ENCODE measurements around the gene POC1A.
A peak's percentile ranks its signal among the peaks of the same experiment; 100 is the strongest.

The POC1A gene

GRCh38 chr3:52154135-52155094 lies at the start of gene POC1A:
Gene POC1A (minus strand): TSS chr3:52154423. CDS start chr3:52154372, 51 bp downstream.
- peak; percentile 98 for DNase-seq (ENCODE audit: low spot score)

GRCh38 chr3:52203701-52204100 lies 49.5 kb upstream of the POC1A start:
- DNase-seq (ENCODE audit: low spot score): no peak

GRCh38 chr3:52202384-52203077 lies 48.3 kb upstream of the POC1A start:
- DNase-seq (ENCODE audit: low spot score): no peak

GRCh38 chr3:52200981-52201679 lies 46.9 kb upstream of the POC1A start:
- DNase-seq (ENCODE audit: low spot score): no peak

- DNase-seq (ENCODE audit: low spot score): no peak
These were observed 44.7 kb upstream of the POC1A start for GRCh38 chr3:52198643-52199608.

DNA sequence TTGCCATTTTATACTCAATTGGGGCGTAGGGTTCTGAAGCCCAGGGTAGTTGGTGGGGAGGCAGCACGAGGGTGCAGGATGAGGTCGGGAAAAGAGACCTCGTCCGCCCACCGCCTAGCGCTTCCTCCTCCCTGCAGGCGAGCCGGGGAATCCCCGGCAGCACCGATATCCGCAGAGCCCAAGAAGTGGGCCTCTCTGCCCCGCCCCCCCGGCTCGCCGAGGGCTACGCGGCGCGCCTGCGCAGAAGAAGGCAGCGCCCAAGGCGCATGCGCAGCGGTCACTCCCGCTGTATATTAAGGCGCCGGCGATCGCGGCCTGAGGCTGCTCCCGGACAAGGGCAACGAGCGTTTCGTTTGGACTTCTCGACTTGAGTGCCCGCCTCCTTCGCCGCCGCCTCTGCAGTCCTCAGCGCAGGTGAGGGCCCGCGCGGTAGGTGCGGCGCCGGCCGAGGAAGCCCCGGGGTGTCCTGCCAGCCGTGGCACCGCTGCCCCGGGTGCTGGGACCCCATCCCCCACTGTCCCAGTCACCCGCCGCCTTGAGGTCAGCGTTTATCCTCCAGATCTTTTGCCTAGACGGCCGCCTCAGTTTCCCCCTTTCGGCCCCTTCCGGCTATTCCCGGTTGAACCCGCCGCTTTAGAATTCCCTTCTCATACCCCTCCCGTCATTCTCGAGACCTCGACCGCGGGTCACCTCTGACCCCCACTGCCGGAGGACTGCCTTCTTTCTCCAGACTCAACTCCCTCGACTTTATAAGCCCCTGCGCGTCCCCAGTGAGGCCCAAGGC lies 43.8 kb upstream of the POC1A start, which contains the start of gene ALAS1:
ALAS1 (plus strand) TSS at position 319 of the 784 bp plus-strand sequence. CDS start 1,082 bp downstream, outside the sequence.
- DNase-seq (ENCODE audit: low spot score): peak; percentile 85

- peak; percentile 7 for DNase-seq (ENCODE audit: low spot score)
These were observed 43.2 kb upstream of the POC1A start for GRCh38 chr3:52197499-52197841.

DNA sequence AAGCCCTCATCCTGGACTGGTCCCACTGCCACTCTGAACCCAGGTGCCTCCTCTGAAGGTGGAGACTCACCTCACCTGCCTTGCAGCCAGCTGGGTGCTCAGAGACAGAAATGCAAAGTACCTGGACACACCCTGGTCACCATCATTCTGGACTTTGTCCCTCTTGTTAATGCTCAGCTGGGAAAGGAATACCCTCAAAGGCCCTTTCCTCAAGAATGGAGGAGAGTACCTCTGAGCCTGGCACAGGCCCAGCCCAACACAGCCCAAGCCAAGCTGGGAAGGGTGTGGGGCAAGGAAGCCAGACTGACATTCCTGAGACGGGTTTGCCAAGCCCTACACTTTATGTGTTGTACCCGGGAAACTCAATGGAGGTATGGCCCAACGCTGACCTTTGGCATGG lies 42.8 kb upstream of the POC1A start:
- peak; percentile 50 for DNase-seq (ENCODE audit: low spot score)

DNA sequence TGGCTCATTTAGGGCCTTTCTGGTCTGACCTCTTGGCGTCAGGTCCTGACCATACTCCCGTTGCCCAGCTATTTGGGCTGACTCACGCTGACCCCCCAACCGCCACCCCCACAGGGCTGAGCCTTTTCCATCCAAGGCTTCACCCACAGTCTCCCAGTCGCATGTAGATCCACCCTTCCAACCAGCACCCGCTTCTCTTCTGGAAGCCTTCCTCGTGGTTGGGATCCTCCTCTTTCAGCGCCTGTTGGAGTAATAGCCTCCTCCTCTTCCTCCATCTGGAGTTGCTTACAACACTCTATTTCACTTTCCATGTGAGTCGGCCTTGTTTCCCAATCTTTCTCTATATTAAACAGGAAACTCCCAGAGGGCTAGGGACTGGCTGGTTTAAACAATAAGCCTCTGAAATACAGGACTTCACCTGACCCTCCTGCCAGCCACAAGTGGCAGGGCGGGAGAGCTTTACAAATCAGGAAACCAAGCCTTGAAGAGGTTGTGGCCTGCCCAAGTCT lies 41.7 kb upstream of the POC1A start:
- no peak for DNase-seq (ENCODE audit: low spot score)

DNA sequence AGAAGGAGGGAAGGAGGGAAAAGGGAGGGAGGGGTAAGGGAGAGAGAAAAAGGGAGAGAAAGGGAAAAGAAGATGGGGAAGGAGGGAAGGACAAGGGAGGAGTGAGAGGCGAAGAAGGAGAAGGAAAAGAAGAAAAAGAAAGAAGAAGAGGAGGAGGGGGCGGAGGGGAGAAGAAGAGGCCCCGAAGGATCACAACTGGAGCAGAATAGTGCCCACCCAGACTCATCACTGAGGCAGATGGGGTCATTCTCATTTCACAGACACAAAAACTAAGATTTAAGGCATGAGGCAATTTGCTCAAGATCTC lies 41.0 kb upstream of the POC1A start:
- DNase-seq (ENCODE audit: low spot score): no peak

DNA sequence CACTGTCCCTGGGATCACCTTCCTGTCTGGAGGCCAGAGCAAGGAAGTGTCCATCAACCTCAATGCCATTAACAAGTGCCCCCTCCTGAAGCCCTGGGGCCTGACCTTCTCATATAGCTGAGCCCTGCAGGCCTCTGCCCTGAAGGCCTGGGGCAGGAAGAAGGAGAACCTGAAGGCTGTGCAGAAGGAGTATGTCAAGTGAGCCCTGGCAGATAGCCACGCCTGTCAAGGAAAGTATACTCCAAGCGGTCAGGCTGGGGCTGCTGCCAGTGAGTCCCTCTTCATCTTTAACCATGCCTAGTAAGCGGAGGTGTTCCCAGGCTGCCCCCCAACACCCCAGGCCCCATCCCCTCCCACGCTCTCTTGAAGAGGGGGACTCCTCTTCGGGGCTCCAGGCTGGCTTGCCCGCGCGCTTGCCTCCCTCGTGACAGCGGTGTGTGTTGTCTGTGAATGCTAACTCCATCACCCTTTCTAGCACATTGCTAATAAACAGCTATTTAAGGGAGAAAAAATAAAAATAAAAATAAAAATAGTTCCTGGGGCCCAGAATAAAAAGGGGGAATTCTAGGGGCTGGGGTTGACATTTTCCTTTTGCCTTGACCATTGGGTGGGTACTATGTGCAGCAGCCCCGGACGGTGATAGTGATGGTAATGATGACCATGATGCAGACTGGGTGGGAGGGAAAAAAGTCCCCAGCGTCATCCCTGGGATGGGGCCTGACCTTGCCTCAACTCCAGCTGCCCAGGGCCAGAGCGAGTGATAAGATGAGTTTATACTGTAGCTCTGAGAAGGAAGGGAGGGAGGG lies 40.5 kb upstream of the POC1A start:
- no peak for DNase-seq (ENCODE audit: low spot score)

DNA sequence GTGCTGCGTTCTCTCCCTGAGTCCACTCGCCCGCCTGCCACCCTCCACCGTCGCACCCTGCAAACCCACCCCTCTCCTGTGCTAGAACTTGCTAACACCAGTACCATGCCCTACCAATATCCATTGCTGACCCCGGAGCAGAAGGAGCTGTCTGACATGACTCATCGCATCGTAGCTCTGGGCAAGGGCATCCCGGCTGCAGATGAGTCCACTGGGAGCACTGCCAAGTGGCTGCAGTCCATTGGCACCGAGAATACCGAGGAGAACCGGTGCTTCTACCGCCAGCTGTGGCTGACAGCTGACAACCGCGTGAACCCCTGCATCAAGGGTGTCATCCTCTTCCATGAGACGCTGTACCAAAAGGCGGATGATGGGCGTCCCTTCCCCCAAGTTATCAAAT lies 38.8 kb upstream of the POC1A start:
- no peak for DNase-seq (ENCODE audit: low spot score)

- no peak for DNase-seq (ENCODE audit: low spot score)
These were observed 37.4 kb upstream of the POC1A start for GRCh38 chr3:52191663-52192062.

DNA sequence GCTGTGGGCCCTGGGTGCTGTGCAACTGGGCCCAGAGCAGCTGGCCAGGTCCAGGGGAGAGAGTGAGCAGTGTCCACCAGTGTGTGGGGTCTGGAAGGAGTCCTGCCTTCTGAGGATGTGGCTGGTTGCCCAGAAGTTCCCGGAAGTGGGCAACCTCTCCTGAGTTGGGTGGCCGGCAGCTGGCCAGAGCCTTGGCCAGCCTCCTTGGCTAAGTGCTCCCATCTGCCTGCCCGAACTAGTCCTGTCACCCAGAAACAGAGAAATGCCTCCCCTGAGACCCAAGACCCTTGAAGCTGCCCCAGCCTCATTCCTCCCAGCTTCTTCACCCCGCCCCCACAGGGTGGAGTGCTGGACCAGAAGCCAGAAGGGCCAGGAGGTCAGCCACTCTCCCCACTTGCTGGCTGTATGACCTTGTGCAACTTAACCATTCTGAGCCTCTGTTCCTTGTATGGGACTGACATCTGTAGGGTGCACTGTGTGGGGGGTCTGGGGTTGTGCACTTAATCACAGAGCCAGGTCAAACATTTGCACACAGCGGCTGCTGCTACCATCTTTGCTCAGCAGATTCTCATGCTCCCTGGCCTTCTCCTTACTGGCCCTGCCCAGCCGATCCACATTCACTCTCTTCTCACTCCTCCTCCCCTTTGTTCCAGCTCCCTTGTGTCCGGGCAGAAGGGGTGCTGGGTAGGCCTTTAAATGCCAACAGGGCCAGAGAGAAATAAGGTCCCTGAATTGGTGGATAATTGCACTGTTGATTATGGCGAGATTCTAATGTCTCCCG lies 36.3 kb upstream of the POC1A start:
- no peak for DNase-seq (ENCODE audit: low spot score)

DNA sequence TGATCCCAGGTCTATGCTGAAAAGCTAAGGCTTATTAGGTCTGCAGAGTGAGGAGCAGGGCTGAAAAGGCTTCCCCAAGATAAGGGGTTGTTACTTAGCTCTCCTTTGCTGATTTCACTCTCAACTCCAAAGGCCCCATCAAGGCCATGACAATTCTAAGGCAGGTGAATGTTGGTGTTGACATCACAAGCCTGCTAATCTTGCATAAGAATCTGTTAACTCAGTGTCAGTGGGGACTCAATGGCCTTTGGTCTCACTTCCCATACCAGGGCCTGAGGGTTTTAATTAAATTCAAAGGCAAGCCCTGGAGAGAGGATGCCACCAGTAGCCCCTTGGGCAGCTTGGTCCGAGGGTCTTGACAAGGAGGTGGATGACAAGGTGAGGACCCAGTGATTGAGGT lies 34.3 kb upstream of the POC1A start:
- no peak for DNase-seq (ENCODE audit: low spot score)

GRCh38 chr3:52186729-52187128 lies 32.5 kb upstream of the POC1A start:
- DNase-seq (ENCODE audit: low spot score): no peak

DNA sequence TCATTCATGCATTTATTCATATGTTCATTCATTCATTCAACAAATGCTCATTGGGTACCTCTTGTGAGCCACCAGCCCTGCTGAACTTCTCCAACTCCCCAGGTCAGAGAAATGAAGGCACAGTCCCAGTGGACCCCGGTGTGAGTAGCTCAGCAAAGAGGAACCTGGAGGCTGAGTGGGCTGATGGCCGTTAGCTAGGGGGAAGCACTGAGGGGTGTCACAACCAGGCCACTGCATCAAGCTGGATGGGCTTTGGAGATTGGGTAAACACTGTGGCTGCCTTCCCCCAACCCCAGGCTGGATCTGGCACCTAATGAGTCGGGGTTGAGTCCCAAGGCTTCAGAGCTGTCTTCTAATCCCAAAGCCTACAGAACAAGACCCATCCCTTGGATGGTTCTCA lies 31.6 kb upstream of the POC1A start:
- DNase-seq (ENCODE audit: low spot score): no peak

GRCh38 chr3:52185311-52185710 lies 31.1 kb upstream of the POC1A start:
- DNase-seq (ENCODE audit: low spot score): no peak

DNA sequence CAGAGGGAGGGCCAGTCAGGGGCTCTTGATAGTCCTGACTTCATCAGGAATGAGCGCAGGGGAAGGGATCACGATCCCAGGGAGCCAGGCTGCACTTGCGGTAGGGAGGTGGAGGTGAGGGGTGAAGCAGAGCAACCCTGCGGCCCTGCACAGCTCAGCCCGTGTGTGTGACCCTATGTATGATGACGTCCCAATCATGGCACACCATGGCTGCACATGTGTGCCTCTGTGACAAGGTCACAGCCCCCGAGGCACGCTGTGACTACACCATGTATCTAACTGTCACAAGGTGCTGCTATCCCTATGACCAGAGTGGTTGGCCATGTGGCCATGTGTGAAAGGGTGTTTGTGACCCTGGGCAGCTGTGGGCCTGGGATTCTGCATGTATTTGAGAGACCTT lies 30.5 kb upstream of the POC1A start:
- DNase-seq (ENCODE audit: low spot score): no peak

Measured in SW480 (cell line).